Measurements from ENCODE around the gene FAM184B.
"Not testable (repeated sequence)": the region's sequence is repeated elsewhere in the genome, so short reads cannot be mapped to it uniquely, and the experiment has no call there.

FAM184B gene

GRCh38 chr4:17699380-17699779 is 82.0 kb downstream of the FAM184B start:
- DNase-seq (no peak), ATAC-seq (replicated peaks) (no peak)
- H3K9me3 Mint-ChIP-seq, result peaks cover 12 to 17% of the 10 kb centered on the region in 2 donors
- no peaks in the 10 kb centered on the region for H3K4me1 Mint-ChIP-seq
- peaks cover 0 to 6% of the 10 kb centered on the region in 2 donors for H3K36me3 Mint-ChIP-seq
- no peak overlapping the region for H3K27ac Mint-ChIP-seq
- H3K4me3 Mint-ChIP-seq, result no peak overlapping the region
- H3K27me3 Mint-ChIP-seq, result peaks cover 17 to 21% of the 10 kb centered on the region in 2 donors

GRCh38 chr4:17698116-17698515 is 83.3 kb downstream of the FAM184B start:
- ATAC-seq (replicated peaks) (no peak), DNase-seq (no peak)
- Mint-ChIP-seq H3K36me3 (peaks cover 0 to 6% of the 10 kb centered on the region in 2 donors), H3K9me3 (peaks cover 12 to 17% of the 10 kb centered on the region in 2 donors), H3K27me3 (peaks cover 17 to 19% of the 10 kb centered on the region in 2 donors), H3K4me3 (no peak overlapping the region), H3K27ac (no peak overlapping the region), H3K4me1 (no peaks in the 10 kb centered on the region)

GRCh38 chr4:17695341-17695740 is 86.1 kb downstream of the FAM184B start:
- Mint-ChIP-seq H3K27ac (no peak overlapping the region), H3K27me3 (peaks cover 17 to 19% of the 10 kb centered on the region in 2 donors), H3K4me1 (no peaks in the 10 kb centered on the region), H3K4me3 (no peak overlapping the region), H3K36me3 (peaks cover 0 to 6% of the 10 kb centered on the region in 2 donors), H3K9me3 (peaks cover 12 to 15% of the 10 kb centered on the region in 2 donors)
- ATAC-seq (replicated peaks) (no peak), DNase-seq (no peak)

- peaks cover 17 to 19% of the 10 kb centered on the region in 2 donors for H3K27me3 Mint-ChIP-seq
- H3K9me3 Mint-ChIP-seq, result peaks cover 9 to 10% of the 10 kb centered on the region in 2 donors
- ATAC-seq (replicated peaks) (no peak), DNase-seq (no peak)
- no peaks in the 10 kb centered on the region for H3K4me1 Mint-ChIP-seq
- H3K27ac Mint-ChIP-seq, result no peak overlapping the region
- no peak overlapping the region for H3K4me3 Mint-ChIP-seq
- peaks cover 0 to 6% of the 10 kb centered on the region in 2 donors for H3K36me3 Mint-ChIP-seq
Observed at GRCh38 chr4:17694552-17694951, 86.9 kb downstream of the FAM184B start.

- H3K27ac Mint-ChIP-seq, result no peak overlapping the region
- no peaks in the 10 kb centered on the region for H3K36me3 Mint-ChIP-seq
- ATAC-seq (replicated peaks), result no peak
- H3K4me3 Mint-ChIP-seq, result no peak overlapping the region
- no peaks in the 10 kb centered on the region for H3K9me3 Mint-ChIP-seq
- H3K27me3 Mint-ChIP-seq, result peaks cover 6 to 11% of the 10 kb centered on the region in 2 donors
- DNase-seq, result no peak
- H3K4me1 Mint-ChIP-seq, result no peaks in the 10 kb centered on the region
Observed at GRCh38 chr4:17690898-17691297, 90.5 kb downstream of the FAM184B start.

GRCh38 chr4:17690135-17690534 is 91.3 kb downstream of the FAM184B start:
- ATAC-seq (replicated peaks) (no peak), DNase-seq (no peak)
- no peaks in the 10 kb centered on the region for H3K4me1 Mint-ChIP-seq
- no peak overlapping the region for H3K27ac Mint-ChIP-seq
- no peaks in the 10 kb centered on the region for H3K36me3 Mint-ChIP-seq
- peaks cover under 1 to 6% of the 10 kb centered on the region in 2 donors for H3K27me3 Mint-ChIP-seq
- no peak overlapping the region for H3K4me3 Mint-ChIP-seq
- no peaks in the 10 kb centered on the region for H3K9me3 Mint-ChIP-seq

GRCh38 chr4:17688011-17688441 is 93.4 kb downstream of the FAM184B start:
- DNase-seq (no peak), ATAC-seq (replicated peaks) (no peak)
- Mint-ChIP-seq H3K4me3 (no peak overlapping the region), H3K27me3 (peaks cover 0 to 5% of the 10 kb centered on the region in 2 donors), H3K27ac (no peak overlapping the region), H3K4me1 (no peaks in the 10 kb centered on the region), H3K9me3 (peaks cover 0 to 2% of the 10 kb centered on the region in 2 donors), H3K36me3 (no peaks in the 10 kb centered on the region)

GRCh38 chr4:17687237-17687857 is 94.1 kb downstream of the FAM184B start:
- Mint-ChIP-seq H3K36me3 (no peaks in the 10 kb centered on the region), H3K9me3 (peaks cover 0 to 2% of the 10 kb centered on the region in 2 donors), H3K27ac (no peak overlapping the region), H3K4me3 (no peak overlapping the region), H3K27me3 (peaks cover 0 to 5% of the 10 kb centered on the region in 2 donors), H3K4me1 (no peaks in the 10 kb centered on the region)
- DNase-seq (no peak), ATAC-seq (replicated peaks) (no peak)

- not testable (repeated sequence) for H3K4me1 Mint-ChIP-seq; H3K36me3 Mint-ChIP-seq; H3K9me3 Mint-ChIP-seq; DNase-seq; H3K27me3 Mint-ChIP-seq; ATAC-seq (replicated peaks); H3K4me3 Mint-ChIP-seq; H3K27ac Mint-ChIP-seq
Observed at GRCh38 chr4:17684648-17685047, 96.8 kb downstream of the FAM184B start.

- peaks cover 5 to 9% of the 10 kb centered on the region in 2 donors for H3K27me3 Mint-ChIP-seq
- H3K9me3 Mint-ChIP-seq, result peaks cover 4 to 7% of the 10 kb centered on the region in 2 donors
- no peak overlapping the region for H3K4me3 Mint-ChIP-seq
- no peak for ATAC-seq (replicated peaks)
- no peak overlapping the region for H3K27ac Mint-ChIP-seq
- no peaks in the 10 kb centered on the region for H3K36me3 Mint-ChIP-seq
- DNase-seq, result no peak
- H3K4me1 Mint-ChIP-seq, result peaks cover 2 to 8% of the 10 kb centered on the region in 2 donors
Observed at GRCh38 chr4:17682222-17682566, 99.2 kb downstream of the FAM184B start.

GRCh38 chr4:17681281-17682221 is 99.9 kb downstream of the FAM184B start:
- Mint-ChIP-seq H3K9me3 (peaks cover 4 to 7% of the 10 kb centered on the region in 2 donors), H3K27me3 (peaks cover 5 to 9% of the 10 kb centered on the region in 2 donors), H3K4me3 (no peak overlapping the region), H3K27ac (no peak overlapping the region), H3K36me3 (no peaks in the 10 kb centered on the region), H3K4me1 (peaks cover 2 to 8% of the 10 kb centered on the region in 2 donors)
- no peak for ATAC-seq (replicated peaks)
- DNase-seq, result no peak

- Mint-ChIP-seq H3K4me3 (no peak overlapping the region), H3K36me3 (no peaks in the 10 kb centered on the region), H3K9me3 (peaks cover 4 to 7% of the 10 kb centered on the region in 2 donors), H3K27me3 (peaks cover 11 to 14% of the 10 kb centered on the region in 2 donors), H3K27ac (no peak overlapping the region), H3K4me1 (peaks cover 2 to 8% of the 10 kb centered on the region in 2 donors)
- peak; percentile 57 to 64 for ATAC-seq (replicated peaks)
- DNase-seq, result no peak
Observed at GRCh38 chr4:17680559-17681280, 100.7 kb downstream of the FAM184B start.

GRCh38 chr4:17670423-17670822 is 111.0 kb downstream of the FAM184B start:
- DNase-seq, result no peak
- Mint-ChIP-seq H3K4me1 (peaks cover 22 to 25% of the 10 kb centered on the region in 2 donors), H3K4me3 (no peak overlapping the region), H3K36me3 (peaks cover 4% of the 10 kb centered on the region in 2 donors), H3K27ac (no peak overlapping the region), H3K9me3 (peaks cover 20 to 22% of the 10 kb centered on the region in 2 donors), H3K27me3 (peaks cover 31 to 44% of the 10 kb centered on the region in 2 donors)
- ATAC-seq (replicated peaks), result no peak

- H3K27ac Mint-ChIP-seq, result peak overlapping the region; percentile 90
- ATAC-seq (replicated peaks) (peak; percentile 38 to 58), DNase-seq (peak; percentile 19)
- H3K36me3 Mint-ChIP-seq, result peaks cover 4% of the 10 kb centered on the region in 2 donors
- no peak overlapping the region for H3K4me3 Mint-ChIP-seq
- H3K4me1 Mint-ChIP-seq, result peaks cover 38 to 50% of the 10 kb centered on the region in 2 donors
- H3K9me3 Mint-ChIP-seq, result peaks cover 18 to 21% of the 10 kb centered on the region in 2 donors
- peaks cover 22 to 33% of the 10 kb centered on the region in 2 donors for H3K27me3 Mint-ChIP-seq
Observed at GRCh38 chr4:17667653-17668201, 113.7 kb downstream of the FAM184B start.

Data from stimulated activated naive B cell treated with anti-CD40 and anti-IgM and Interleukin-4, amounts not matched to agents 10 μg/mL and 1 μg/mL and 100 μg/mL, for 72 hours (primary cell).